HepG2 (cell line): ENCODE results near the gene FGD5. TPM values are rescaled to one million over a fixed set of nuclear protein-coding genes. Genes with fewer than 3 reads are reported as not detected.

ENCODE experiments used
- ARID4A ChIP-seq: sonication (generic); formaldehyde crosslinking; IDR thresholded peaks from 2 replicates; pipeline ENCODE4 v1.5.0; 2020; ENCODE audit warnings: mild to moderate bottlenecking, missing genetic modification reagents, borderline replicate concordance
- ATF1 ChIP-seq: IDR thresholded peaks from 2 replicates; pipeline ENCODE4 v1.6.1; 2016; ENCODE audit warnings: mild to moderate bottlenecking, control low read depth
- ATF7 ChIP-seq, 2 experiments: fragments of 450-650 bp in 1 of 2; sonication (generic) in 1 of 2; formaldehyde crosslinking in 1 of 2; IDR thresholded peaks; 2 replicates each; pipeline versions ENCODE4 v1.4.0 to v1.6.1; 2016 to 2020; ENCODE audit warnings: antibody characterized with exemption in 1 of 2, mild to moderate bottlenecking in 1 of 2, missing genetic modification reagents in 1 of 2
- BATF2 ChIP-seq: sonication (generic); formaldehyde crosslinking; IDR thresholded peaks from 2 replicates; pipeline ENCODE4 v1.8.0; 2022; ENCODE audit warnings: mild to moderate bottlenecking, missing genetic modification reagents, moderate library complexity
- CBFB ChIP-seq: sonication (generic); formaldehyde crosslinking; IDR thresholded peaks from 2 replicates; pipeline ENCODE4 v1.4.0; 2020; ENCODE audit warnings: missing genetic modification reagents
- CHD2 ChIP-seq: IDR thresholded peaks from 2 replicates; pipeline ENCODE4 v1.6.1; 2011; ENCODE audit warnings: low read depth, low read length, improper control_type of control experiment
- CREB1 ChIP-seq, 2 experiments: fragments of 450-650 bp in 1 of 2; IDR thresholded peaks; 2 replicates each; pipeline ENCODE4 v1.6.1; 2016 to 2017; ENCODE audit warnings: control low read depth in 1 of 2, mild to moderate bottlenecking in 1 of 2, missing compliant biosample characterization in 1 of 2, missing genetic modification characterization in 1 of 2
- JUN ChIP-seq: sonication (generic); formaldehyde crosslinking; IDR thresholded peaks from 2 replicates; pipeline ENCODE4 v1.4.0; 2020; ENCODE audit warnings: mild to moderate bottlenecking, missing genetic modification reagents
- PHF21A ChIP-seq: sonication (generic); formaldehyde crosslinking; IDR thresholded peaks from 2 replicates; pipeline ENCODE4 v1.5.0; 2020; ENCODE audit warnings: mild to moderate bottlenecking, missing genetic modification reagents
- ZNF333 ChIP-seq: sonication (generic); formaldehyde crosslinking; IDR thresholded peaks from 2 replicates; pipeline ENCODE4 v1.4.0; 2020; ENCODE audit warnings: mild to moderate bottlenecking, missing genetic modification reagents, borderline replicate concordance
- ZNF337 ChIP-seq: sonication (generic); formaldehyde crosslinking; IDR thresholded peaks from 2 replicates; pipeline ENCODE4 v1.5.1; 2020; ENCODE audit warnings: missing genetic modification reagents, low read depth, mild to moderate bottlenecking, borderline replicate concordance
- ZNF354B ChIP-seq: sonication (generic); formaldehyde crosslinking; IDR thresholded peaks from 2 replicates; pipeline ENCODE4 v1.8.0; 2022; ENCODE audit warnings: mild to moderate bottlenecking, missing genetic modification reagents
- ZNF589 ChIP-seq: sonication (generic); formaldehyde crosslinking; conservative IDR thresholded peaks from 2 replicates; pipeline ENCODE4 v1.8.0; 2022; ENCODE audit warnings: mild to moderate bottlenecking, moderate library complexity, missing genetic modification reagents
- ZNF615 ChIP-seq: sonication (generic); formaldehyde crosslinking; IDR thresholded peaks from 2 replicates; pipeline ENCODE4 v1.5.0; 2020; ENCODE audit warnings: mild to moderate bottlenecking, missing genetic modification reagents, borderline replicate concordance
- ZNF672 ChIP-seq: sonication (generic); formaldehyde crosslinking; IDR thresholded peaks from 2 replicates; pipeline ENCODE4 v1.8.1; 2022; ENCODE audit warnings: missing genetic modification reagents
- ZNF782 ChIP-seq: sonication (generic); formaldehyde crosslinking; IDR thresholded peaks from 2 replicates; pipeline ENCODE4 v1.4.0; 2020; ENCODE audit warnings: missing genetic modification reagents, mild to moderate bottlenecking, borderline replicate concordance
- ZSCAN9 ChIP-seq: IDR thresholded peaks from 2 replicates; pipeline ENCODE4 v1.6.1; 2016; ENCODE audit warnings: borderline replicate concordance
- polyA plus RNA-seq, 8 experiments: library from polyadenylated mRNA; depleted of rRNA in 3 of 8; stranded (reverse) in 7 of 8; unstranded in 1 of 8; fragments of >200 nt; fragmentation: Illumina TruSeq in 4 of 8; extraction: Trizol in 4 of 8; gene quantifications; 2 replicates each; pipeline versions ENCODE4 v1.2.1 to v1.2.3, GENCODE V29; 2011 to 2016; ENCODE audit warnings: low read depth in 4 of 8, missing spikeins in 1 of 8, mixed read lengths in 1 of 8; ENCODE audit not compliant: insufficient read depth in 1 of 8
- total RNA-seq, 5 experiments: library from RNA; depleted of rRNA; stranded (reverse); fragments of >200 nt; fragmentation: Illumina TruSeq; extraction: Trizol; gene quantifications; 2 replicates each; pipeline ENCODE4 v1.2.3, GENCODE V29; 2016; ENCODE audit warnings: low read depth in 1 of 5
- TF ChIP-seq, protein P1 (sequence below): conservative IDR thresholded peaks from 2 replicates; pipeline ENCODE4 v1.6.1; 2018; ENCODE audit warnings: missing genetic modification reagents
- TF ChIP-seq, protein P2 (sequence below): sonication (generic); formaldehyde crosslinking; IDR thresholded peaks from 2 replicates; pipeline ENCODE4 v1.8.1; 2023; ENCODE audit warnings: mild to moderate bottlenecking, missing genetic modification reagents

FGD5 gene
- total and polyA plus RNA-seq, 2 of the 13 experiments (the other 11 are each of a cell fraction or from before 2014, with no cell fraction given), result 0.17 TPM; not detected in 1

- TF ChIP-seq ARID4A (CRISPR knock-in tag) (no peak), ZNF337 (CRISPR knock-in tag) (no peak), ZNF589 (no peak), ZNF354B (CRISPR knock-in tag) (no peak), ATF1 (CRISPR knock-in tag) (no peak), ZNF615 (CRISPR knock-in tag) (no peak), ZNF672 (CRISPR knock-in tag) (no peak), PHF21A (CRISPR knock-in tag) (no peak), JUN (peak; percentile 37; the same call in 1 of the 2 replicates), ZNF333 (CRISPR knock-in tag) (no peak), ATF7 (IDR thresholded peaks at IDR 0.05) (no peak), ATF7 (CRISPR knock-in tag; IDR thresholded peaks at IDR 0.05) (no peak), CBFB (no peak), CHD2 (no peak), CREB1 (IDR thresholded peaks at IDR 0.05) (peak; percentile 15; the same call in 1 of the 2 replicates), CREB1 (CRISPR knock-in tag; IDR thresholded peaks at IDR 0.05) (no peak), BATF2 (CRISPR knock-in tag) (no peak), ZNF782 (no peak), ZSCAN9 (CRISPR knock-in tag) (no peak)
- TF ChIP-seq, protein P1, sequence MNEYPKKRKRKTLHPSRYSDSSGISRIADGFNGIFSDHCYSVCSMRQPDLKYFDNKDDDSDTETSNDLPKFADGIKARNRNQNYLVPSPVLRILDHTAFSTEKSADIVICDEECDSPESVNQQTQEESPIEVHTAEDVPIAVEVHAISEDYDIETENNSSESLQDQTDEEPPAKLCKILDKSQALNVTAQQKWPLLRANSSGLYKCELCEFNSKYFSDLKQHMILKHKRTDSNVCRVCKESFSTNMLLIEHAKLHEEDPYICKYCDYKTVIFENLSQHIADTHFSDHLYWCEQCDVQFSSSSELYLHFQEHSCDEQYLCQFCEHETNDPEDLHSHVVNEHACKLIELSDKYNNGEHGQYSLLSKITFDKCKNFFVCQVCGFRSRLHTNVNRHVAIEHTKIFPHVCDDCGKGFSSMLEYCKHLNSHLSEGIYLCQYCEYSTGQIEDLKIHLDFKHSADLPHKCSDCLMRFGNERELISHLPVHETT (CRISPR knock-in tag), result no peak
- TF ChIP-seq, protein P2, sequence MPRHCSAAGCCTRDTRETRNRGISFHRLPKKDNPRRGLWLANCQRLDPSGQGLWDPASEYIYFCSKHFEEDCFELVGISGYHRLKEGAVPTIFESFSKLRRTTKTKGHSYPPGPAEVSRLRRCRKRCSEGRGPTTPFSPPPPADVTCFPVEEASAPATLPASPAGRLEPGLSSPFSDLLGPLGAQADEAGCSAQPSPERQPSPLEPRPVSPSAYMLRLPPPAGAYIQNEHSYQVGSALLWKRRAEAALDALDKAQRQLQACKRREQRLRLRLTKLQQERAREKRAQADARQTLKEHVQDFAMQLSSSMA (CRISPR knock-in tag), result no peak
These were observed 15.4 kb upstream of the FGD5 start (continued) for GRCh38 chr3:14803101-14803980.
